CD4-positive, alpha-beta T cell treated with Interleukin-6 at 100 ng/mL for 8 hours (primary cell): ENCODE results near the gene KRT71.
"Not testable (repeated sequence)": the region's sequence is repeated elsewhere in the genome, so short reads cannot be mapped to it uniquely, and the experiment has no call there.

Experiments used
- DNase-seq: peaks from one replicate; pipeline ENCODE4 v3.0.0-alpha.2; 2020; ENCODE audit warnings: mixed read lengths, low spot score

The KRT71 gene

DNA sequence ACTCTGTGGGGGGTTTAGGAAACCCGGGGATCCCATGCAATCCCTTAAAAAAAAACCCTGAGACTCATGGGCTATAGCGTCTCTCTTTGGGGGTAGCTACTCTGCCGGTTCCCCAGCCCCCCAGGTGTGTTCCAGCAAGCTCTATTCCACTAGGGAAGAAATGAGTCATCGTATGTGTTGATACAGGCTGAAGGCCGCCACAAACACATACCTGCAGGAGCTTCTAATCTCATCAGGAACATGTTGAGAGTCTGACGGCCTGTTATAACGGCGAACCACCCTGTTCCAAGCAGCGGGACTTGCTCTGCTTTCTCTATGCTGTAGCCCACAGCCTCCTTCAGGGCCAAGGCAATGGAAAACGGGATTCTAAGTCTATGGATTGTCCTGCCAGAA is 31.8 kb downstream of the KRT71 start:
- no peak for DNase-seq

DNA sequence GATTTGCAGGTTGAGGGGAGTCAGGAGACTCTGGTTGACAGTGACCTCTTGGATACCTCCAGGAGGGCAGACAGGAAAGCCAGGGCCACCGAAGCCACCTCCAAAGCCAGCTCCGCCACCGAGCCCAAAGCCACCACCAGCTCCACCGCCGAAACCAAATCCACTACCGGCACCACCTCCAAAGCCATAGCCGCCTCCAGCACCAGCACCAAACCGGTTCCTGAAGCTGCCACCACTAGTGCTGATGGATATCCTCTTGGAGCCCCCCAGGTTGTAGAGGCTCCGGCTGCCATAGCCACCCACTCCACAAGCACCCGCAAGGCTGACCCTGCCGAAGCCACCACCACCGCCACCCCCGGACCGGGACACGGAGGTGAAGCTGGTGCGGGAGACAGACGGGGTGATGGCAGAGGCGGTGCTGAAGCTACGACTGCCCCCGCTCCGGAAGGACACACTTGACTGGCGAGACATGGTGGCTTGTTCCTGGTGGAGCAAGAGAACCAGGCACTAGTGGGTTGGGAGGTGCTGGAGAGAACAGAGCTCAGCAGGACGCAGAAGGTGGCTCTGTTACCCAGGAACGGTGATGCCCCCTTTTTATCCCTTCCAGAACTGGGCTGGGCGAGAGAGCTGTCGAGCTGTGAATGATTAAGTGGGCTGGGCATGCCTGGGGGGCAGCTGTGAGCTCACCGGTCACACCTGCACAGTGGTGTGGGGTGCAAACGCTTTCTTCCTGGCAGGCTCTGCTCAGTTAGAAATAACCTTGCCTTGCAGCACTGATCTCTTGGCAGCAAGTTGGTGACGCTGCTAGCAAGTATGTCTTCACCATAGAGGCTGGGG is 32.9 kb downstream of the KRT71 start, which contains the start of gene KRT5:
TSS of gene KRT5 (minus strand) at position 569 of the 837 bp plus-strand sequence. CDS start at position 471, 98 bp downstream.
- DNase-seq = no peak

- no peak for DNase-seq
These were observed 33.6 kb downstream of the KRT71 start for GRCh38 chr12:52519387-52519703.

- no peak for DNase-seq
These were observed 34.2 kb downstream of the KRT71 start for GRCh38 chr12:52518574-52519386.

- DNase-seq = no peak
These were observed 35.1 kb downstream of the KRT71 start for GRCh38 chr12:52517888-52518287.

- no peak for DNase-seq
These were observed 35.7 kb downstream of the KRT71 start for GRCh38 chr12:52517005-52517835.

DNA sequence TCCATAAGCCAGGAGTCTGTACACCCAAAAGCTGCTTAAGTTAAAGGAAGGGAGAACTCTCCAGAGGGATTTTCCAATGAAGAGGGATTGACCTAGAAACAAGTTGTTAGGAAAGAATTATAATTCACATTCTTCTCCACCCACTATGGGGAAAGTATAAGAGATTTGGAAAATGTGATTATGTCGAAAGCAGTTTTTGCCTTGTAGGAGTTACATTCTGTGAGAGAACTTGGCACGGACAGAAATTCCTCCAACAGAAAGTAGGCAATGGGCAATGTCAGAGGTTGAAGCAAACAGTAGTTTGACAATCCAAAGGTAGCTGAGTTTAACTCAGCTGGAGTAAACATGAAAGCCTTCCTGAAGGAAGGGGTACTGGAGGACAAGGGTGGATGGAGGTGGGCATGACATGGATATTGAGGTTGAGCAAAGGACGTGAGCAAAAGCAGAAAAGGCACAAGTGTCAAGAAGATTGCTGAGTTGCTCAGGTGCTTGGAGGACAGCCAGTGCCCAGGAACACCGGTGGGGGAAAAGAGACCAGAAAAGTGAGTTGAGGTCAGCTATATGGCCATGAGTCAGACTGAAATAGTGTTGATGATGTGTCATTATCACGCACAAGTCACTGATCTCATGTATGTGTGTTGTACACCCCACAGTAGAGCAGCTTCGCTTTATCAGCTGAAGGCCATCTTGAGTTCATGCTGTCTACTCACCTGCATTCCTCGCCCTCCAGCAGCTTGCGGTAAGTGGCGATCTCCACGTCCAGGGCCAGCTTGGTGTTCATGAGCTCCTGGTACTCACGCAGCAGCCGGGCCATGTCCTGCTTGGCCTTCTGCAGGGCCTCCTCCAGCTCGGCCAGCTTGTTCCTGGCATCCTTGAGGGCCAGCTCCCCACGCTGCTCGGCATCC is 36.8 kb downstream of the KRT71 start:
- DNase-seq = no peak

DNA sequence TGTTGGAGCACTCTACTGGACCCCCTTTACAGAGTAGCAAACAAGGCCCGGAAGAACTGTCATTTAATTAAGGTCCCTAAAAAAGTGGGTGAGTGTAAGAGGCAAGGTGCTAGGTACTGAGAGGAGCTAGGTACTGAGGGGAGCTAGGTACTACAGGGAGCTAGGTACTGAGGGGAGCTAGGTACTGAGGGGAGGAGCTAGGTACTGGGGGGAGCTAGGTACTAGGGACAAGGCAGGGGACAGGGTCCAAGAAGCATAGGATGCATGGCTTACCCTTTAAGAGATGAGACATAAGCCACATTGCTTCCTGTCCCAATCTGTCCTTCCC is 37.7 kb downstream of the KRT71 start:
- no peak for DNase-seq

DNA sequence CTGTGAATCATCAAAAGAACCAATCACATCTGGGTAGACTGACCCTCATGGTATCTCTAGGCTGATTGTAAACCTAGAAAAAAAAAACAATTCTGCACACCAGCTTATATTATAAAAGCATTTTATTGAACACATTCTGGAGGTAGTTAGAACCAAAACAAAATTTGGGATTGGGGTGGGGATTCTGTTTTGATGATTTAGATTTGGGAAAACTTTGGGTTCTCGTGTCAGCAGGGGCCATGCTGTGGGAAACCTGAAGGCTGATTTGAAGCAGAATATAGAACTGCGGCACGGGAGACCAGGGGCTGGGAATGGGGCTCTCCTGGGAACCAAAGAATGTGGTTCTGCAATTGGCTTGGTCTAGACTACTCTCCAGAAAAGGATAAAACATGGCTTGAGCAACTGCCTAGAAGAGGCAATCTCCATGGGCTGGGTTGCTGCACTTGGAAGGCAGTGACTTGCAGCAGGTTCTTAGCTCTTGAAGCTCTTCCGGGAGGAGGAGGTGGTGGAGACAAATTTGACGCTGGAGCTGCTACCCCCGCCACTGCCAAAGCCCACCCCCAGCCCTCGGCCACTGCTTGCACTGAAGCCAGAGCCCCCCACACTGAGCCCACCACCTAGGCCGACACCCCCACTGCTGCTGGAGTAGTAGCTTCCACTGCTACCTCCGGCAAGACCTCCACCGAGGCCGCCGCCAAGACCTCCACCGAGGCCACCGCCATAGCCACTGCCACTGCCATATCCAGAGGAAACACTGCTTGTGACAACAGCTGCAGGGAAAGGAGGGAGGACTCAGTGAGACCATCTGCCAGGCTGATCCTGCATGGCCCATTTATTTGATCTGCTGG is 38.2 kb downstream of the KRT71 start:
- DNase-seq = no peak

- no peak for DNase-seq
These were observed 39.2 kb downstream of the KRT71 start for GRCh38 chr12:52513736-52514135.

DNA sequence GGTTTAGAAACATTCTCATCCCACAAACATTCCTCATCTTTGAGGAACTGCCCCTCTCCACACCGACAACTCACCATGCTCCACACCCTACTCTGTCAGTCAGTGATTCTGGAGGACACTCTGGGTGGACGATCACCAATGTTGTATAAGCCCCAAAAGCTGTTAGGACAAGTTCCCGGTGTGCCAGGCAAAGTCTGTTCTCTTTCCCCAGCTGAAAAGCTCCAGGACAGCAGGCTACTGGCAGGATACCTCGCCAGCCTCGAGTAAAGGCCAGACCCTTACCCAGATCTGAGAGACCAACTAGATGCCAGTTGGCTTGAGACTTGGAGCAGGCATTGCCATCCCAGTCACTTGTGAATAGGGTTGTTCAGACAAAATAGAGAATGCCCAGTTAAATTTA is 44.7 kb downstream of the KRT71 start:
- no peak for DNase-seq

DNA sequence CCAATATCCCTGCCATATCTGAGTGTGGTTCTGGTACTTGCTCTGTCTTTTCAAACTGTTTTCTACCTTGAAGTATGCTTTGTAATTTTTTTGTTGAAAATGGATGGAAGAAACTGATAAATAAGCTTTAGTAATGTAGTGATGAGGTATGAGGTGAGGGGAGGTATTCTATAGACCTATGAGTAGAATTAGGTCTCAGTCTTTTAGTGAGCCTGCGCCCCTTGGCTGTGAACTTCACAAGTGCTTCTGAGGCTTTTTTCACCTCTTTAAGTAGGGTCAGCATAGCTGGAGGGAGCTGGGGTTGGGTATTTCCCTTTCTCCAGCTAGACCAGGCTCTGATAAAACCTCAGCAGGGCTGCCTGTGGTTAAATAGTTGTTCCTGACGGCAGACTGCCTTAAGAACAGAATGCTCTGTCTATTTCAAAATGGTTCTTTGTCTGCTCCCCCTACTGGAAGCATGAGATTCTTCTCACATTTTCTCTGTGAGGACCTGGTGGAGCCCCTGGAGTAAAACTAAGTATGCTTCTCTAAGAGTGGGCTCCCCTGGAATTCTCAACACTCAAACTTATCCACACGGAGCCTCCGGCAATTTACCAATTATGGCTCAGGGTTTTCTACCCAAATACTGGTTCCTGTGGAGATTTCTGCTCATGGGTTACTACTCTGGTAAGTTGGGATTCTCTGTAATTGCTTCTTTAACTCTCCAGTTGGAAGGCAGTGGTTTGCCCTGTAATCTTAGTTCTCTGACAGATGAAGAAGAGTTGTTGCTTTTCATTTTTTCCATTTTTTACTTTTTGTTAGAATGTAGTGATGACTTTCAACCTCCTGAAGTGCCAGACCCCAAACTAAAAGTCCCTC is 45.9 kb downstream of the KRT71 start:
- no peak for DNase-seq

DNA sequence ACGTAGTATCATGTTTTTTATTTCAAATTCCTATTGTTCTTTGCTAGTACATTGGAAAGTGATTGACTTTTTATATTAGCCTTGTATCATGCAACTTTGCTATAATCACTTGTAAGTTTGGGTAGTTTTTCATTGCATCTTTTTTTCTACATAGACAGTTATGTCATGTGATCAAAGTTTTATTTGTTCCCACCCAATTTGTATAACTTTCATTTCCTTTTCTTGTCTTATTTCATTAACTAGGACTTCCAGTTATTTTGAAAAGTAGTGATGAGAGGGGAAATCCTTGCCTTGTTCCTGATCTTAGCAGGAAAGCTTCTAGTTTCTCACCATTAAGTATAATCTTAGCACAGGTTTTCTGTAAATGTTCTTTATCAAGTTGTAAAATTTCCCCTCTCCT is 50.1 kb downstream of the KRT71 start:
- DNase-seq = no peak

DNA sequence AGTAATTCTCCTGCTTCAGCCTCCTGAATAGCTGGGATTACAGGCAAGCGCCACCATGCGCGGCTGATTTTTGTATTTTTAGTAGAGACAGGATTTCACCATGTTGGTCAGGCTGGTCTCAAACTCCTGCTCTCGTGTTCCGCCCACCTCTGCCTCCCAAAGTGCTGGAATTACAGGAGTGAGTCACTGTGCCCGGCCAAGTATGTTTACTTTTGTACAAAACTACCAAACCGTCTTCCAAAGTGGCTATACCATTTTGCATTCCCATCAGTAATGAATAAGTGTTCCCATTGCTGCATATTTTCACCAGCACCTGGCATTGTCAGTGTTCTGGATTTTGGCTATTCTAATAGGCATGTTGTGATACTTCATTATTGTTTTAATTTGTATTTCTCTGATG is 51.5 kb downstream of the KRT71 start:
- no peak for DNase-seq

DNA sequence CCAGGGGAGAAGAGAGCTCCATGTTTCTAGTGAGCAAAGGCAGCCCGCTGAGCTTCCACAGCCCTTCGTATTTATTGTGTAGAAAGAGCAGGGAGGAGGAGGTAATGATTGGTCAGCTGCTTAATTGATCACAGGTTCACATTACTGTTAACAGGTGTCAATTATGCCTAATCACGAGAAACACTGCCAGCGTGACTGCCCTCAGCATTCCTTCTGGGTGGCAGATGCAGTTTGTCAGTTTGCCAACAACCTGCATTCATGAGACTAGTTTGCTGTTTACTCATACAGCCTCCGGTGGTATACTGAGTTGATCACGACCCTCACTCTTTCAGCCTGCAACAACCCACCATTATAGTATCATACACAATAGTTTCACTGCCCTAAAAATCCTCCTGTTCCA is 52.4 kb downstream of the KRT71 start:
- DNase-seq = not testable (repeated sequence)

DNA sequence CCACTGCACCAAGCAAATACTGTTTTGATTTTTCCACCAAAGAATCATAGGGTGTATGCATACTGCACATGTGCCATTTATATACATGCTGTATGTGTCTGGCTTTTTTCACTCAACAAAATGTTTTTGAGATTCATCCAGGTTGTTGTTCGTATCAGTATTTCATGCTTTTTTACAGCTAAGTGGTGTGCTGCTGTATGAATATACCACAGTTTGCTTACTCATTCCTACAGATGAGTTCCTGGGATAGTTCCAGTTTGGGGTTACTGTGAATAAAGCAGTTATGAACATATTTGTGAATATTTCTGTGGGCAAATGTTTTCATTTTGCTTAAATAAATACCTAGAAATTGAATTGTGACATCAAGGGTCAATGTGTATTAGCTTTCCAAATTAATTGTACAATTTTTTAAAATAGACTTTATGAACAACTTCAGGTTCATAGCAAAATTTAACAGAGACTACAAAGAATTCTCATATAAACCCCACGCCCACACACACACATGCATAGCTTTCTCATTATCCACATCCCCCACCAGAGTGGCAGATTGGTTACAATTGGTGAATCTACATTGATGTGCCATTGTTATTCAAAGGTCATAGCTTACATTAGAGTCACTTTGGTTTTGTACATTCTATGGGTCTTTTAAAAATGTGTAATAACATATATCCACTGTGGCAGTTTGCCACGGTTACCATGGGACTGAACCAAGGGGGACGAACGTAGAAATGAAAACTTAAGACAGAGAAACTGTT is 53.0 kb downstream of the KRT71 start:
- no peak for DNase-seq

DNA sequence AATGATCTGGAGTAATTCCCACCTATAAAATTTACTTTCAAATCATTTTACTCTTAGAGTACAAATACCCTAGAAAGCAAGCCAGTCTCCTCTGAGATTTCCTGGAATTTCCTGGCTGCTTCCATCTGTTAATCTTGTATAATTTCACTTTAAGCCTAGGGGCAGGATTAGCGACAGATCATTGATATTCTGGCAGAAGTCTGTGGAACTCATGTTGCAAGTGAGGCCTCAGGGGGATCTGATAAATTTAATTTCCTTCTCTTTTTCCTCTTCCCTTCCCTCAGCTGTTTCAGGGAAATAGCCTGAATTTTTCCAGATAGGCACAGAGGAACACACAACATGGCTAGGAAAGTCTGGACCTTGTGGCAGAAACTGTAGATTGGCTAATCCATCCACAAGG is 54.0 kb downstream of the KRT71 start:
- DNase-seq = no peak

DNA sequence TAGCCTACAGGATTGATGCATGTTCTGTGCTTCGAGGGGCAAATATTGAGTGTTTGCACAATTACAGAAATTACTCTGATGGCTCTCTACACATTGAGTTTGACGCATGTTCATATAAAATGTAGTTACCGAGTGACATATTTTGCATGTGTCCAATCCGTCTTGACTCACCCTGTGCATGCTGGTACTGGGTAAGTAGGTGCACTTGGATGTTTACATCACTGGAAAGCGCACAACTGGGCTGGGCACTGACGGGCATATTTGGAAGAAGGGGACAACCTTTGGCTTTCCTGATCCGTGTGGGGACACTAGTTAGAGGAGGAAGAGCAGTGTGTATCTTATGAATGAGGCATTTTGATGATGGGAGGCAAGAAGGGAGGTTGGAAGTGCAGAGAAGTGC is 55.0 kb downstream of the KRT71 start:
- no peak for DNase-seq

- no peak for DNase-seq
These were observed 56.3 kb downstream of the KRT71 start for GRCh38 chr12:52496590-52497071.
